SU-DHL-6 (cell line): ENCODE measurements around the gene CEP78.
A peak's percentile ranks its signal among the peaks of the same experiment; 100 is the strongest.

Experiments
- H2AFZ ChIP-seq: fragments of 200-600 bp; sonication (generic); 2 replicates; pipeline ENCODE4 v1.6.1; 2014; ENCODE audit warnings: low read depth, mild to moderate bottlenecking, moderate library complexity, mixed read lengths, antibody characterized with exemption, low read length; ENCODE audit not compliant: severe bottlenecking
- H3F3A ChIP-seq: fragments of 200-600 bp; shearing (Covaris generic); 2 replicates; pipeline ENCODE4 v1.6.0; 2016; ENCODE audit warnings: antibody characterized with exemption, mild to moderate bottlenecking; ENCODE audit not compliant: insufficient read depth
- H3K27ac ChIP-seq: fragments of 200-600 bp; sonication (generic); 2 replicates; pipeline ENCODE4 v1.5.1; 2016; ENCODE audit warnings: low read depth, mild to moderate bottlenecking, low read length, moderate library complexity, mixed read lengths
- H3K27me3 ChIP-seq: fragments of 200-600 bp; sonication (generic), shearing (Covaris generic); 2 replicates; pipeline ENCODE4 v1.6.0; 2014; ENCODE audit warnings: mild to moderate bottlenecking, low read length
- H3K36me3 ChIP-seq: fragments of 200-600 bp; sonication (generic); 2 replicates; pipeline ENCODE4 v1.6.1; 2014; ENCODE audit warnings: mild to moderate bottlenecking, low read length, mixed read lengths
- H3K4me2 ChIP-seq: fragments of 300-600, 200-600 bp; shearing (Covaris generic), sonication (generic); 2 replicates; pipeline ENCODE4 v1.6.0; 2014; ENCODE audit warnings: low read length, low read depth, mild to moderate bottlenecking; ENCODE audit not compliant: poor library complexity, severe bottlenecking
- H3K4me3 ChIP-seq: fragments of 200-600 bp; sonication (generic); 2 replicates; pipeline ENCODE4 v1.5.1; 2014; ENCODE audit warnings: antibody characterized with exemption, low read length, mild to moderate bottlenecking, mixed read lengths; ENCODE audit not compliant: insufficient read depth, poor library complexity, severe bottlenecking
- H3K79me2 ChIP-seq: fragments of 200-600 bp; sonication (generic); 2 replicates; pipeline ENCODE4 v1.6.1; 2014; ENCODE audit warnings: mild to moderate bottlenecking, low read length, moderate library complexity; ENCODE audit not compliant: insufficient read depth
- H3K9ac ChIP-seq: fragments of 200-600 bp; sonication (generic); 2 replicates; pipeline ENCODE4 v1.7.0; 2014; ENCODE audit warnings: mild to moderate bottlenecking, low read length
- H3K9me2 ChIP-seq: fragments of 200-600 bp; sonication (generic); replicated peaks from 2 replicates; pipeline ENCODE4 v1.6.1; 2014; ENCODE audit warnings: low read length; ENCODE audit not compliant: insufficient read depth
- H3K9me3 ChIP-seq: fragments of 200-600 bp; sonication (generic); 2 replicates; pipeline ENCODE4 v1.6.1; 2014; ENCODE audit warnings: low read length, mixed read lengths; ENCODE audit not compliant: insufficient read depth
- H4K20me1 ChIP-seq: fragments of 200-600 bp; sonication (generic); 2 replicates; pipeline ENCODE4 v1.6.1; 2014; ENCODE audit warnings: low read depth, mild to moderate bottlenecking, antibody characterized with exemption, low read length, moderate library complexity, mixed read lengths
- CTCF ChIP-seq: fragments of 200-600 bp; sonication (generic); IDR thresholded peaks from one replicate; pipeline ENCODE4 v1.5.1; 2017; ENCODE audit warnings: antibody characterized with exemption, mild to moderate bottlenecking, low read length, moderate library complexity; ENCODE audit not compliant: insufficient read depth, poor library complexity, severe bottlenecking
- EZH2phosphoT487 ChIP-seq: fragments of 200-600 bp; sonication (generic), shearing (Covaris generic); conservative IDR thresholded peaks from 2 replicates; pipeline ENCODE4 v1.6.1; 2018; ENCODE audit warnings: mild to moderate bottlenecking, antibody characterized with exemption, low read length, moderate library complexity, mixed read lengths

Gene CEP78

GRCh38 chr9:78295731-78296130 lies 59.9 kb downstream of the CEP78 start:
- H3K9me2 ChIP-seq = no peaks in the 10 kb centered on the region
- no peak for TF ChIP-seq EZH2phosphoT487
- no peak for TF ChIP-seq CTCF
- H3K9ac ChIP-seq = no peak overlapping the region
- no peaks in the 10 kb centered on the region; the same call in 1 of the 2 replicates for H4K20me1 ChIP-seq
- no peak overlapping the region for H3K4me3 ChIP-seq
- H3K27me3 ChIP-seq = no peaks in the 10 kb centered on the region
- 0 out of 2 replicates have a peak, but pooled peaks cover under 1% of the 10 kb centered on the region for H3K36me3 ChIP-seq
- no peak overlapping the region for H3K4me2 ChIP-seq
- no peak overlapping the region for H3K27ac ChIP-seq
- H3K9me3 ChIP-seq = no peaks in the 10 kb centered on the region
- H3K79me2 ChIP-seq = peaks cover 30% of the 10 kb centered on the region
- peaks cover 9% of the 10 kb centered on the region; the same call in 1 of the 2 replicates for H3F3A ChIP-seq
- H2AFZ ChIP-seq = no peak overlapping the region

- Histone ChIP-seq H3K79me2 (peaks cover 30% of the 10 kb centered on the region), H3K4me3 (peak overlapping the region; percentile 85), H3K9ac (peak overlapping the region; percentile 84), H2AFZ (peak overlapping the region; percentile 95), H3K4me2 (peak overlapping the region; percentile 93), H3K36me3 (peaks cover 6% of the 10 kb centered on the region; the same call in 1 of the 2 replicates), H3K27ac (peak overlapping the region; percentile 51; the same call in 1 of the 2 replicates), H4K20me1 (no peaks in the 10 kb centered on the region; the same call in 1 of the 2 replicates), H3F3A (peaks cover 9% of the 10 kb centered on the region; the same call in 1 of the 2 replicates), H3K27me3 (no peaks in the 10 kb centered on the region), H3K9me3 (no peaks in the 10 kb centered on the region), H3K9me2 (no peaks in the 10 kb centered on the region)
- TF ChIP-seq EZH2phosphoT487 (no peak), CTCF (no peak)
Measured at GRCh38 chr9:78296201-78296892, 60.5 kb downstream of the CEP78 start.

GRCh38 chr9:78296893-78297671 lies 61.2 kb downstream of the CEP78 start, which contains the start of gene PSAT1:
Gene PSAT1 (plus strand): TSS chr9:78297125. CDS start chr9:78297211, 86 bp downstream.
- Histone ChIP-seq H3K27ac (peak within 1 kb of the TSS; percentile 73), H3K9ac (peak within 1 kb of the TSS; percentile 84), H2AFZ (peak within 1 kb of the TSS; percentile 95), H3K4me2 (peak within 1 kb of the TSS; percentile 93), H3K36me3 (peaks cover 12% of the 10 kb centered on the region; the same call in 1 of the 2 replicates), H3K9me3 (no peaks in the 10 kb centered on the region), H3K79me2 (peaks cover 30% of the 10 kb centered on the region), H3F3A (peaks cover 9% of the 10 kb centered on the region; the same call in 1 of the 2 replicates), H3K4me3 (peak within 1 kb of the TSS; percentile 85), H3K27me3 (no peaks in the 10 kb centered on the region), H4K20me1 (no peaks in the 10 kb centered on the region; the same call in 1 of the 2 replicates), H3K9me2 (no peaks in the 10 kb centered on the region)
- TF ChIP-seq CTCF = peak; percentile 17
- TF ChIP-seq EZH2phosphoT487 = no peak
